ENCODE measurements around the gene DHCR7.

Gene DHCR7

GRCh38 chr11:71484248-71485062, 36.3 kb upstream of the DHCR7 start:
- DNase-seq (ENCODE audit: low read depth), result no peak
- no peak overlapping the region for H3K4me3 ChIP-seq (ENCODE audit: low read depth, low read length)
- TF ChIP-seq CTCF (conservative IDR thresholded peaks at IDR 0.05; ENCODE audit: low read depth, low read length), result no peak

GRCh38 chr11:71483692-71484091, 35.5 kb upstream of the DHCR7 start:
- H3K4me3 ChIP-seq (ENCODE audit: low read depth, low read length), result no peak overlapping the region
- TF ChIP-seq CTCF (conservative IDR thresholded peaks at IDR 0.05; ENCODE audit: low read depth, low read length), result no peak
- no peak for DNase-seq (ENCODE audit: low read depth)

GRCh38 chr11:71482746-71483364, 34.7 kb upstream of the DHCR7 start:
- DNase-seq (ENCODE audit: low read depth), result no peak

GRCh38 chr11:71482216-71482615, 34.0 kb upstream of the DHCR7 start:
- DNase-seq (ENCODE audit: low read depth), result no peak
- TF ChIP-seq CTCF (conservative IDR thresholded peaks at IDR 0.05; ENCODE audit: low read depth, low read length), result no peak
- H3K4me3 ChIP-seq (ENCODE audit: low read depth, low read length), result no peak overlapping the region

More at GRCh38 chr11:71482746-71483364, 34.7 kb upstream of the DHCR7 start:
- no peak for TF ChIP-seq CTCF (conservative IDR thresholded peaks at IDR 0.05; ENCODE audit: low read depth, low read length)
- H3K4me3 ChIP-seq (ENCODE audit: low read depth, low read length), result no peak overlapping the region

- TF ChIP-seq CTCF (conservative IDR thresholded peaks at IDR 0.05; ENCODE audit: low read depth, low read length), result no peak
- H3K4me3 ChIP-seq (ENCODE audit: low read depth, low read length), result no peak overlapping the region
- DNase-seq (ENCODE audit: low read depth), result no peak
These were observed 33.1 kb upstream of the DHCR7 start for GRCh38 chr11:71481101-71481960.

- DNase-seq (ENCODE audit: low read depth), result no peak
- no peak overlapping the region for H3K4me3 ChIP-seq (ENCODE audit: low read depth, low read length)
- no peak for TF ChIP-seq CTCF (conservative IDR thresholded peaks at IDR 0.05; ENCODE audit: low read depth, low read length)
These were observed 30.3 kb upstream of the DHCR7 start for GRCh38 chr11:71478528-71478840.

Measured in choroid plexus epithelial cell (primary cell).